VCaP (cell line): ENCODE data around the gene NPPA.

Experiments
- H3K27ac ChIP-seq: fragments of 450-650 bp; 2 replicates; pipeline ENCODE4 v1.5.1; 2017
- TF ChIP-seq, protein P1 (sequence below): fragments of 450-650 bp; conservative IDR thresholded peaks from 2 replicates; pipeline ENCODE4 v1.5.1; 2017; ENCODE audit warnings: mild to moderate bottlenecking, moderate library complexity

Gene NPPA

DNA sequence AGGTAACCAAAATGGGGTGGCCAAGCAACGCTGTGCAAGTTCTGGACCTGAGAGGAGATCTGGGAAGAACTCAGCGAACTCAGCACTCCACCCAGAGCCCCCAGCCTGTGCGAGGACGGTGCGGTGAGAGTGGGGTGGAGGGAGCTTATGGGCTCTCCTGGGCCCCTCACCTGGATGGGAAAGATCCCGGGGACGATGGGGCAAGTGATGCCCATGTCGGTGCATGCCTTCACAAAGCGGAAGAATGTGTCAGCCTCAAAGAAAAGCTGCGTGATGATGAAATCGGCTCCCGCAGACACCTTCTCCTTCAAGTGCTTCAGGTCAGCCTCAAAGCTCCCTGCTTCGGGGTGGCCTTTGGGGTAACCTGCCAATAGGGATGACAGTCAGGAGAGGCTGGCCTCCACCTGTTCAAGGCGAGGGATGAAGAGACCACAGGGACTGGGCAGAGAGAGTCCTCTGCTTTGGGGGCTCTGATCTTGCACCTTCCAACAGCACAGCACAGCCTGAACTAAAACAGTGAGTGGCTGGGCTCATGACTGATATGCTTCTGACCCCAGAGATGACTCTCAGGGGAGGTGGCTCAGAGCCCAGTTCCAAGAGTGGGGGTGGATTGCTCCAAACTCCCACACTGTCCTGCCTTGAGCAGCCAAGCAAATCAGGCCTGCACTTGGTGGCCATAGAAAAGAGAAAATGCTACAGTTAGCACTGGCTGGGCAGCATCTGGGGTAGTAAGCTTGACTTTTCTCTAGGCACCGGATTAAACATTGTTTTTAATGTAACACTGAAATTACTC lies 51.4 kb downstream of the NPPA start:
- H3K27ac ChIP-seq, result no peak overlapping the region

More for the DNA sequence above, 51.4 kb downstream of the NPPA start:
- TF ChIP-seq, protein P1, sequence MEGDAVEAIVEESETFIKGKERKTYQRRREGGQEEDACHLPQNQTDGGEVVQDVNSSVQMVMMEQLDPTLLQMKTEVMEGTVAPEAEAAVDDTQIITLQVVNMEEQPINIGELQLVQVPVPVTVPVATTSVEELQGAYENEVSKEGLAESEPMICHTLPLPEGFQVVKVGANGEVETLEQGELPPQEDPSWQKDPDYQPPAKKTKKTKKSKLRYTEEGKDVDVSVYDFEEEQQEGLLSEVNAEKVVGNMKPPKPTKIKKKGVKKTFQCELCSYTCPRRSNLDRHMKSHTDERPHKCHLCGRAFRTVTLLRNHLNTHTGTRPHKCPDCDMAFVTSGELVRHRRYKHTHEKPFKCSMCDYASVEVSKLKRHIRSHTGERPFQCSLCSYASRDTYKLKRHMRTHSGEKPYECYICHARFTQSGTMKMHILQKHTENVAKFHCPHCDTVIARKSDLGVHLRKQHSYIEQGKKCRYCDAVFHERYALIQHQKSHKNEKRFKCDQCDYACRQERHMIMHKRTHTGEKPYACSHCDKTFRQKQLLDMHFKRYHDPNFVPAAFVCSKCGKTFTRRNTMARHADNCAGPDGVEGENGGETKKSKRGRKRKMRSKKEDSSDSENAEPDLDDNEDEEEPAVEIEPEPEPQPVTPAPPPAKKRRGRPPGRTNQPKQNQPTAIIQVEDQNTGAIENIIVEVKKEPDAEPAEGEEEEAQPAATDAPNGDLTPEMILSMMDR, result no peak
